Measurements from ENCODE around the gene UAP1.

UAP1 gene

DNA sequence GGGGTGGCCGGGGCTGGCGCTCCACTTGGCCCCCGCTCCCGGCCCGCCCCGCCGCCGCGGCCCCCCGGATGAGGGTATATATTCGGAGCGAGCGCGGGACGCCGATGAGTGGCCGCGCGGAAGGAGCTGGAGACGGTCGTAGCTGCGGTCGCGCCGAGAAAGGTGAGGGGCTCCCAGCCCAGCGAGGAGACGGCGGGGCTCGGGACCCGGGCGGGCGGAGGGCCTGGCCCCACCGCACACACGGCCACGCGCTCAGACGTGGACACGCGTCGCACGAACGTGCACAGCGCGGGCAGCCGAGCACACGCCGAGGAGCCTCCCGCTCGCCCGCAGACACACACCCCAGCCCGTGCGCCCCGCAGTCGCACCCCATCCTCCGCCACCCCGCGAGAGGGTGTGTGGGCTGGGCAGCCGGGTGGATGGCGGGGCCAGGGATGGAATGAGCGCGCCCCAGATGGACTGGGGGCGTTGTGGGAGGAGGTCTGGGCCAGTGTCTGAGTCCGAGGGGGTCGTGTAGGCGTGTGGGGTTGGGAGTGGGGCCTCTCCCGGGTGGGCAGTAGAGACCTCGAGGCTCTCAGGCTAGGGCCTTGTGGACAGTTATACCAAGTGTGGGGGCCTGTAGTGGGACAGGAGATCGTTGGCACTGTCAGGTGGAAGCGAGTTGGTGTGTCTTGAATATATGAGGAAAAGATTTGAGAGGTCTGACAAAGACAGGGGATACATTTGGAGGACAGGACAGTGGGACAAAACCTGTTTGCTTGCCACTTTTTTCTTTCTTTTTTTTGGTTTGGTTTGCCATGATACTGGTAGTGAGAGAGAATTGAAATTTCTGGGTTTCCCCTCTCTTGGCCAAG, at the start of gene UAP1:
TSS of gene UAP1 (plus strand) at position 107 of the 854 bp plus-strand sequence. CDS start 4,347 bp downstream, outside the sequence.
- peak; percentile 30 for DNase-seq (ENCODE audit: low read depth)

GRCh38 chr1:162527314-162527713, 34.2 kb upstream of the UAP1 start:
- DNase-seq (ENCODE audit: low read depth) = no peak

GRCh38 chr1:162530307-162530987, 31.1 kb upstream of the UAP1 start:
- peak; percentile 58 for DNase-seq (ENCODE audit: low read depth)

DNA sequence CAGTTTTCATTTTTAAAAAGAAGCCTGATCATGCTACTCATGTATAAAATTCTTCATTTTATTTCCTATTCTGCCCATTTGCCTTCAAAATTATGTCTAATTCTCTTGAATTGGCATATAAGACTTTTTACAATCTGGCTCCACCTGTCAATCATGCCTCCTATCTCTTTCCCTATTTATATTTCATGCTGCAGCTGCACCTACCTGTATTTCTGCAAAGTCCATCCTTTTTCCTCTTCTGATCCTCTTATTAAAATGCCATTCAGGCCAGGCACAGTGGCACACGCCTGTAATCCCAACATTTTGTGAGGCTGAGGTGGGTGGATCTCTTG, 30.6 kb upstream of the UAP1 start:
- DNase-seq (ENCODE audit: low read depth) = no peak

DNA sequence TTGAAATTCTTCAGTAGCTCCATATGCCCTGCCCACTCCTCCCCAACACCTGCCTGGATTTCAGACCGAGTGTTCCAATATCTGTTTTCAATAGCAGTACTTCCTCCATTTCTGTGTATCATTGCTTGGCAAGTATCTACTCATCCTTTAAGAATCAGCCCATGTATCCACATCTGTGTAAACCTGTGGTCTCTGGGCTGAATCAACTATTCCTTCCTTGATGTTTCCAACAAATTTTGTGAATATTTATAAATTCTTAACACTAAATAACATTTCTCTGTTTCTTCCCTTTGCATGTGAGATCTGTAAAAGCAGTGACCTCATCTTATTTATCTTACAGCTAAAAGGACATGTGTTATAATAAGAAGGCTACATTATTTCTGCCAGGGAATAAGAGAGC, 26.0 kb upstream of the UAP1 start:
- peak; percentile 23 for DNase-seq (ENCODE audit: low read depth)

DNA sequence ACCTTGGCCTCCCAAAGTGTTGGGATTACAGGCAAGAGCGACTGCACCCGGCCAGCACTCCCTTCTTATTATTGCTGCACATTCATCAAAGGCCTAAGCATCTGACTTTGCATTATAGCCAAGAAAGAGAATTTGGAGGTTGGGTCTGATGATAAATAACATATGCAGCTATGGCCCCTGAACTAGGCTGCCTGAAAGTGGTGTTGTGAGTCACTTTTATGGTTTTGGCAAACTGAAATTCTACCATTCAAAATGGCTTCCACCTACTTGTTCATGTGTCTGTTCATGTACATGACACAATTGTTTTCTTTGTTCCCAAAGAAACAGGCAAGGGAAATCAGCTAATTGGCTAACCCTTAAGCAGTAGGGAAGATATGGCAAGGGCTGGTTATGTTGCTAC, 25.0 kb upstream of the UAP1 start:
- DNase-seq (ENCODE audit: low read depth) = peak; percentile 71

GRCh38 chr1:162537216-162537615, 24.3 kb upstream of the UAP1 start:
- DNase-seq (ENCODE audit: low read depth) = peak; percentile 9

- peak; percentile 95 for DNase-seq (ENCODE audit: low read depth)
Observed at GRCh38 chr1:162538815-162539431, 22.6 kb upstream of the UAP1 start.

DNA sequence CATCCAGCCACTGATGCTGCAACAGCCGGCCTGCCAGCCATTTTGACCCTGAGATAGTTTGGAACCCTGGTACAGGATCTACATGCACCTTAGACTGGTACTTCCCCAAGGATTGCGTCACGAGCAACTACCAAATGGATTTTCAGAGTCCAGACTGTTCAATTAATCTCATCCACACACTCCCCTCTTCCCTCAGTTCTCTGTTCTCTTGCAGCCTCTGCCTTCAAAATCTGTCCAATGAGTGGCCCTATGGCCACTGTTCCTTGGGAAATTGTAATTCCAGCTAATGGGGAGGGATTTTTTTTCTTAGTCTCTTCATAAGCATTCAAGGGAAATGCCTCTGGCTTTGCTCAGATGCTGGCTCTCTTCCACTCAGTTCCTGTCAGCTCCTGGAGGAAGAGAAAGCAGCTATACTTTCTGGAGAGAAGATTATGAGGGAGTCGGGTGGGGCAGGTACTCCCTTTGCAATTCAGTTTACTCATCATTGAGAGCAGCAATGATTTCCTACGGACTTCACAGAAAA, 19.8 kb upstream of the UAP1 start:
- peak; percentile 99 for DNase-seq (ENCODE audit: low read depth)

DNA sequence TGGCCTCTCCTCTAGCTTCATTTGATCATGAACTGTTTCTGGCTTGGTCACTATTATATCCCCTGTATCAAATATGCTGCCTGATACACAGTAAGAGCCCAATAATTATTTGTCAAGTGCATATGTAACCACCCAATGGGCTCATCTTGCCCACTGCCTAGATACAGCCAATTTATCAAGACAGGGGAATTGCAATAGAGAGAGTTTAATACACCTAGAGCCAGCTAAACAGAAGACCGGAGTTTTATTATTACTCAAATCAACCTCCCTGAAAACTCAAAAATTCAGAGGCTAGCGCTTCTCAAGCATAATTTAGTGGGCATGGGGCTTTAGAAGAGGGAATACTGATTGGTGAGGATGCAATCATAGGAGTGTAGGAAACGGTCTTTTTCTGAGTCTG, 18.3 kb upstream of the UAP1 start:
- no peak for DNase-seq (ENCODE audit: low read depth)

DNA sequence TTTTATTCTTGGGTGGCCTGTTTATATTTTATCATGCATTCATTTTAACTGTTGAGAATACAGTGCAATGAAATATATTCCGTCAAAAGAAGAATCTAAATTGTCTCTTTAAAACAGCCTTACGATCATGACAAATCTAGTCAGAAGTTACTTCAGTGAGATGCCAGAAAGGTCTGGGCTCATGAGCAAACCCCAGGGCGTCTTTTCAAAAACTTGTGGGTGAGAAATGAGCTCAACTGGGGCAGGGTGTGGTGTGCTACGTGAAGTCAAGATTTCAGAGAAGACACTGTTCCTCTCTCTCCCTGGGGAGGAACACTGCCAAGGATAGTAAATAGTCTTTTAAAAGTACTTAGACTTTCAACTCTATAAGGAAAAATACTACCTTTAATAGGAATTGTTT, 13.4 kb upstream of the UAP1 start:
- DNase-seq (ENCODE audit: low read depth) = peak; percentile 71

DNA sequence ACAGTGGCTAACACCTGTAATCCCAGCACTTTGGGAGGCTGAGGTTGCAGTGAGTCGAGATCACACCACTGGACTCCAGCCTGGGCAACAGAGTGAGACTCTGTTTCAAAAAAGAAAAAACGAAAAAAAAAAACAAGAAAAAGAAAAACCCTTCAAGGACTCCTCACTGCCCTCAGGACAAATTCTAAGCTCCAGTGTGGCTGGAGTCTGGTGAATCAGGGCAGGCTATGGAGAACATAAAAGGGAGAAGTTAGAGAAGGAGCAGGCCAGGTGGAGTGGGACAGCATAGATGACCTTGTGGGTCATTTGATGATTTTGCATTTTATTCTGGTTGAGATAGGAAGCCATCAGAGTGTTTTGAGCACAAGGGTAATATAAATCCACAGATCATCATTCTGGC, 12.5 kb upstream of the UAP1 start:
- DNase-seq (ENCODE audit: low read depth) = no peak

DNA sequence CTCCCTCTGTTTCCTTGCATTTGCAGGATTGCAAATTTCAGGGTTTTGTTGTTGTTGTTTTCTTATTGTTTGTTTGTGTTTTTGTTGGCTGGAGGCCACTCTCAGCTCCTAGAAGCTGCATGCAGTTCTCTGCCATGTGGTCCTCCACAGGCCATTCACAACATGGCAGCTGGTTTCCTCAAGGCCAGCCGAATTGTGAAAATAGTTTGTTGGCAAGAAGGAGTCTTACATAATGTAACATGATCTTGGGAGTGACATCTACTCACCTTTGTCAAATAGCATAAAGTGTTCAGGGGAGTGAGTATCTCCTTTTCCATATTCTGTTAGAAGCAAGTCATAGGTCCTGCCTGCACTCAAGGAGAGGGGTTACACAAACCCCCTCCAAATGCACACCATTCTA, 10.6 kb upstream of the UAP1 start:
- no peak for DNase-seq (ENCODE audit: low read depth)

DNA sequence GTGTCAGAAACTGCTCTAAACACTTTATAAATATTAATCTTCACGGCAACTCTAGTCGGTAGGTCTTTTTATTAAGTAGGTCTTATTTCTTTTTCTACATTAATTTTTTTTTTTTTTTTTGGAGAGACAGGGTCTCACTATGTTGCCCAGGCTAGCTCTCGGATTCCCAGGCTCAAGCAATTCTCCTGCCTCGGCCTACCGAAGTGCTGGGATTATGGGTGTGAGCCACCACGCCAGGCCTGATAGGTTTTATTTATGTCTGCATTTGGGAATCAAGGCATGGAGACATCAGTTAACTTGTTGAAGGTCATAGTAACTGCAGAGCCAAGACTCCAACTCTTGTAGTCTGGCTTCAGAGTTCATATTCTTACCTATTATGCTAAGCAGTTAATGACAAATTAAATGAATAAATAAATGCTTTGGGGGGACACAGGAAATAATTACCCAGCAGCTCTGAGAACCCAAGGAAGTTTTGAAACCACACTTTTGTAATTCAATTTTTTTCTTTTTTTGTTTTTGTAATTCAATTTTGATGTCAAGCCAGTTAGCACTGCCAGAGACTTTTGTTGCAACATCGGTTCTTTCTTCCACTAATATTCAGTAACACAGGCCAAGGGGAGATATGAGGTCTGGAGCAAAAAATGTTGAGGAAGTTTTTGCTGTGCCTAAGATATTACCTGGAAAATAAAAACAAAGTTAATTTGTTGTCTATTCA, 9.4 kb upstream of the UAP1 start:
- DNase-seq (ENCODE audit: low read depth) = no peak

GRCh38 chr1:162552684-162553252, 8.8 kb upstream of the UAP1 start:
- DNase-seq (ENCODE audit: low read depth) = no peak

GRCh38 chr1:162554258-162554657, 7.3 kb upstream of the UAP1 start:
- peak; percentile 63 for DNase-seq (ENCODE audit: low read depth)

- DNase-seq (ENCODE audit: low read depth) = no peak
Observed at GRCh38 chr1:162557536-162557935, 4.0 kb upstream of the UAP1 start.

DNA sequence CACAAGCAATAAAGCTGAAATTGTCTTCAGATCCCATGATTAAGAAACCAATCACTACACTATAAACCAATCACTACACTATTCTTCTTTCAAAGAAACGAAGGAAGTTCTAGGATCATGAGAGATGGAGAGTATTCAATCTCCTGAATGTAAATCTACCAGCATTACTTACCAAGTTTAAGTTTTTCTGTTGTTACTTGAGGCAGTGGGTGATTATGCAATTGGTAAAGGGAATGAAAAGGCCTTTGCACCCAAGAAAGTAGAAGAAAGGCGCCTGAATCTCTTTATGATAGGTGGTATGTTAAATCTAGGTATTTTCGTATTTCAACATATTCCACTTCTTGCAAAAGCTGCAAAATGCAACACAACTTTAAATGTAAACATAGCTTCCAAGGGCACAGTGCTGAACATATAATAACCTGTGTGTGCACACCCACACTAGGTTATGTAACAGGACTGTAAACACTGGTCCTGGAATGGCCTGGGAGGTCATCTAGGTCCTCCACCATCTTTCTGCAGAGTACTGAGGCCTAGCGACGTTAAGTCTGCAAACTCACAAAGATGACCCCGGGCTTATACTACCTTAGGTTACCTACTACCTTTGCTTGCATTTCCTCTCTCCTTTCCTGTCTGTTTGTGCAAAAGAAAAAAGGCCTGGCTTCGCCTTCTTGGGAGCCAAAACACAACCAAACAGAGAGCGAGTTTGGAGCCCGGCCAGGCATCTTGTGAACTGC, 1.1 kb upstream of the UAP1 start:
- no peak for DNase-seq (ENCODE audit: low read depth)

DNA sequence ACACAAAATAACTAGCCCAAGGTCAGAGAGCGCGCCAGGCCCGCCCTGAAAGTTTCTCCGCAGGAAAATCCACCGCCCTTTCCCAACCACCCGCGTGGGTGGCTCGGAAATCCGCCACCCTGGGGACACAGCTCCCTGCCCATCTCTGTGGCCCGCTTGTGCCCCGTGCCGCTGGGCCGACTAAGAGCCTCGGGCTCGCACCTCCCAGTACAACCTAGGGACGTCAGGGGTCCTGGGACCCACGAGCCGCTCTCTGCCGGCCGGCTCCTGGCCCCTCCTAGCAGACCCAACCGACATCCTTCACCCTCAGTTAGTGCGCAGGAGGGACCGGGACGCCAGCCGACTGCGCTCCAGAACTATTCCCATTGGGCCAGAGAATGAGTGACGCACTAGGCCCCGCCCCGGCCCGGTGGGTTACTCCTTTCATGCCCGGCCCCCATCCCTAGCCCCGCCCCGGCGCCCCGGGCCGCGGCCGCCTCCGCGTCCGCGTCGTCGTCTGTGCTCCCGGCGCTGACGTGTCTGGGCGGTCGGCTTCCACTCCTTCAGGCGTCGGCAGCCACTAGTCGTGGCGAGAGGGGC, 396 bp upstream of the UAP1 start:
- DNase-seq (ENCODE audit: low read depth) = peak; percentile 98

- DNase-seq (ENCODE audit: low read depth) = peak; percentile 73
Observed at GRCh38 chr1:162562470-162562828, 927 bp downstream of the UAP1 start.

- DNase-seq (ENCODE audit: low read depth) = peak; percentile 24
Observed at GRCh38 chr1:162564762-162565218, 3.3 kb downstream of the UAP1 start.
